Esophagus squamous epithelium (tissue), 4 donors: Measurements from ENCODE around the gene MAGI1.

Source experiments
- CTCF ChIP-seq, 6 experiments: fragments of 450-650 bp in 4 of 6; fragments of 200-600 bp in 2 of 6; sonication (generic) in 2 of 6; IDR thresholded peaks; one replicate each; pipeline ENCODE4 v1.5.1; 2016 to 2019; ENCODE audit warnings: antibody characterized with exemption in 6 of 6, mild to moderate bottlenecking in 4 of 6, moderate library complexity in 4 of 6
- POLR2A ChIP-seq, 4 donors: fragments of 450-650 bp; IDR thresholded peaks; one replicate each; pipeline ENCODE4 v1.6.1; 2017; ENCODE audit warnings: antibody characterized with exemption in 4 of 4, mild to moderate bottlenecking in 4 of 4, moderate library complexity in 3 of 4

GRCh38 chr3:65716071-65716751, 322.5 kb downstream of the MAGI1 start:
- TF ChIP-seq CTCF (IDR thresholded peaks at IDR 0.05) (no peak), POLR2A (IDR thresholded peaks at IDR 0.05) (no peak)
